SK-N-SH treated with all-trans-retinoic acid at 6 μM for 48 hours (cell line): ENCODE data around the gene ESRRA.

Experiments used
- ATAC-seq: fragments of 200-7000 bp; cut with Tn5 transposase; 3 replicates; pipeline ENCODE4 v1.9.1; 2020; ENCODE audit warnings: mild to moderate bottlenecking, moderate library complexity
- ARNTL ChIP-seq: fragments of 450-650 bp; formaldehyde crosslinking; IDR thresholded peaks from 2 replicates; pipeline ENCODE4 v1.5.0; 2020; ENCODE audit warnings: low read depth, mild to moderate bottlenecking, moderate library complexity, borderline replicate concordance
- BACH2 ChIP-seq: fragments of 250-450 bp; sonication (Bioruptor Pico); IDR thresholded peaks from 2 replicates; pipeline ENCODE4 v1.9.0; 2021; ENCODE audit warnings: mild to moderate bottlenecking, borderline replicate concordance
- CSDC2 ChIP-seq: fragments of 250-450 bp; sonication (Bioruptor Pico); IDR thresholded peaks from 2 replicates; pipeline ENCODE4 v1.5.0; 2020; ENCODE audit warnings: mild to moderate bottlenecking, moderate library complexity
- ESRRG ChIP-seq: fragments of 250-450 bp; sonication (Bioruptor Pico); IDR thresholded peaks from 2 replicates; pipeline ENCODE4 v1.6.1; 2021; ENCODE audit warnings: mild to moderate bottlenecking
- GLIS3 ChIP-seq: fragments of 250-450 bp; sonication (Bioruptor Pico); IDR thresholded peaks from 2 replicates; pipeline ENCODE4 v1.5.0; 2020; ENCODE audit warnings: mild to moderate bottlenecking, moderate library complexity
- ISL1 ChIP-seq: fragments of 250-450 bp; sonication (Bioruptor Pico); IDR thresholded peaks from 2 replicates; pipeline ENCODE4 v2.1.2; 2022; ENCODE audit warnings: mild to moderate bottlenecking, moderate library complexity
- POU6F1 ChIP-seq: fragments of 250-450 bp; sonication (Bioruptor Pico); IDR thresholded peaks from 2 replicates; pipeline ENCODE4 v1.8.0; 2021; ENCODE audit warnings: low read depth, mild to moderate bottlenecking, moderate library complexity, borderline replicate concordance
- PPARA ChIP-seq: fragments of 250-450 bp; sonication (Bioruptor Pico); IDR thresholded peaks from 2 replicates; pipeline ENCODE4 v1.5.0; 2020; ENCODE audit warnings: mild to moderate bottlenecking, borderline replicate concordance
- RARB ChIP-seq: fragments of 250-450 bp; sonication (Bioruptor Pico); IDR thresholded peaks from 2 replicates; pipeline ENCODE4 v1.8.0; 2021; ENCODE audit warnings: mild to moderate bottlenecking, moderate library complexity
- SNAI2 ChIP-seq: fragments of 250-450 bp; sonication (Bioruptor Pico); IDR thresholded peaks from 2 replicates; pipeline ENCODE4 v1.5.0; 2020; ENCODE audit warnings: mild to moderate bottlenecking, moderate library complexity
- ZC3H10 ChIP-seq: fragments of 250-450 bp; sonication (Bioruptor Pico); IDR thresholded peaks from 2 replicates; pipeline ENCODE4 v1.5.1; 2021; ENCODE audit warnings: mild to moderate bottlenecking, moderate library complexity
- ZFP3 ChIP-seq: fragments of 250-450 bp; sonication (Bioruptor Pico); IDR thresholded peaks from 2 replicates; pipeline ENCODE4 v1.5.0; 2020; ENCODE audit warnings: mild to moderate bottlenecking, moderate library complexity
- ZFP30 ChIP-seq: fragments of 450-650 bp; formaldehyde crosslinking; IDR thresholded peaks from 2 replicates; pipeline ENCODE4 v1.5.0; 2022; ENCODE audit warnings: mild to moderate bottlenecking, moderate library complexity
- ZNF565 ChIP-seq: fragments of 450-650 bp; formaldehyde crosslinking; conservative IDR thresholded peaks from 2 replicates; pipeline ENCODE4 v1.5.0; 2020; ENCODE audit warnings: low read depth, mild to moderate bottlenecking, moderate library complexity
- ZNF8 ChIP-seq: fragments of 450-650 bp; formaldehyde crosslinking; IDR thresholded peaks from 2 replicates; pipeline ENCODE4 v1.5.0; 2020; ENCODE audit warnings: mild to moderate bottlenecking, moderate library complexity
- TF ChIP-seq, protein P1 (sequence below): fragments of 250-450 bp; sonication (Bioruptor Pico); IDR thresholded peaks from 2 replicates; pipeline ENCODE4 v1.5.0; 2020; ENCODE audit warnings: mild to moderate bottlenecking, moderate library complexity
- TF ChIP-seq, protein P2 (sequence below): fragments of 250-450 bp; sonication (Bioruptor Pico); IDR thresholded peaks from 2 replicates; pipeline ENCODE4 v1.5.1; 2021; ENCODE audit warnings: mild to moderate bottlenecking, moderate library complexity

Gene ESRRA

GRCh38 chr11:64362339-64362738 lies 57.0 kb downstream of the ESRRA start (continued):
- TF ChIP-seq, protein P1, sequence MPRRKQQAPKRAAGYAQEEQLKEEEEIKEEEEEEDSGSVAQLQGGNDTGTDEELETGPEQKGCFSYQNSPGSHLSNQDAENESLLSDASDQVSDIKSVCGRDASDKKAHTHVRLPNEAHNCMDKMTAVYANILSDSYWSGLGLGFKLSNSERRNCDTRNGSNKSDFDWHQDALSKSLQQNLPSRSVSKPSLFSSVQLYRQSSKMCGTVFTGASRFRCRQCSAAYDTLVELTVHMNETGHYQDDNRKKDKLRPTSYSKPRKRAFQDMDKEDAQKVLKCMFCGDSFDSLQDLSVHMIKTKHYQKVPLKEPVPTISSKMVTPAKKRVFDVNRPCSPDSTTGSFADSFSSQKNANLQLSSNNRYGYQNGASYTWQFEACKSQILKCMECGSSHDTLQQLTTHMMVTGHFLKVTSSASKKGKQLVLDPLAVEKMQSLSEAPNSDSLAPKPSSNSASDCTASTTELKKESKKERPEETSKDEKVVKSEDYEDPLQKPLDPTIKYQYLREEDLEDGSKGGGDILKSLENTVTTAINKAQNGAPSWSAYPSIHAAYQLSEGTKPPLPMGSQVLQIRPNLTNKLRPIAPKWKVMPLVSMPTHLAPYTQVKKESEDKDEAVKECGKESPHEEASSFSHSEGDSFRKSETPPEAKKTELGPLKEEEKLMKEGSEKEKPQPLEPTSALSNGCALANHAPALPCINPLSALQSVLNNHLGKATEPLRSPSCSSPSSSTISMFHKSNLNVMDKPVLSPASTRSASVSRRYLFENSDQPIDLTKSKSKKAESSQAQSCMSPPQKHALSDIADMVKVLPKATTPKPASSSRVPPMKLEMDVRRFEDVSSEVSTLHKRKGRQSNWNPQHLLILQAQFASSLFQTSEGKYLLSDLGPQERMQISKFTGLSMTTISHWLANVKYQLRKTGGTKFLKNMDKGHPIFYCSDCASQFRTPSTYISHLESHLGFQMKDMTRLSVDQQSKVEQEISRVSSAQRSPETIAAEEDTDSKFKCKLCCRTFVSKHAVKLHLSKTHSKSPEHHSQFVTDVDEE (CRISPR knock-in tag), result no peak
- TF ChIP-seq ESRRG (CRISPR knock-in tag), result no peak

GRCh38 chr11:64364435-64364834 lies 59.1 kb downstream of the ESRRA start:
- TF ChIP-seq ZNF565, result no peak
- no peak for TF ChIP-seq CSDC2 (CRISPR knock-in tag)
- TF ChIP-seq ZFP30 (CRISPR knock-in tag), result no peak
- no peak for TF ChIP-seq ZFP3
- no peak for TF ChIP-seq ESRRG (CRISPR knock-in tag)
- TF ChIP-seq BACH2 (CRISPR knock-in tag), result no peak
- TF ChIP-seq GLIS3 (CRISPR knock-in tag), result no peak
- no peak for TF ChIP-seq PPARA (CRISPR knock-in tag)
- no peak for TF ChIP-seq POU6F1 (CRISPR knock-in tag)
- TF ChIP-seq, protein P2, sequence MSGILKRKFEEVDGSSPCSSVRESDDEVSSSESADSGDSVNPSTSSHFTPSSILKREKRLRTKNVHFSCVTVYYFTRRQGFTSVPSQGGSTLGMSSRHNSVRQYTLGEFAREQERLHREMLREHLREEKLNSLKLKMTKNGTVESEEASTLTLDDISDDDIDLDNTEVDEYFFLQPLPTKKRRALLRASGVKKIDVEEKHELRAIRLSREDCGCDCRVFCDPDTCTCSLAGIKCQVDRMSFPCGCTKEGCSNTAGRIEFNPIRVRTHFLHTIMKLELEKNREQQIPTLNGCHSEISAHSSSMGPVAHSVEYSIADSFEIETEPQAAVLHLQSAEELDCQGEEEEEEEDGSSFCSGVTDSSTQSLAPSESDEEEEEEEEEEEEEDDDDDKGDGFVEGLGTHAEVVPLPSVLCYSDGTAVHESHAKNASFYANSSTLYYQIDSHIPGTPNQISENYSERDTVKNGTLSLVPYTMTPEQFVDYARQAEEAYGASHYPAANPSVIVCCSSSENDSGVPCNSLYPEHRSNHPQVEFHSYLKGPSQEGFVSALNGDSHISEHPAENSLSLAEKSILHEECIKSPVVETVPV (CRISPR knock-in tag), result no peak
- TF ChIP-seq ZNF8 (CRISPR knock-in tag), result no peak
- TF ChIP-seq RARB, result no peak
- TF ChIP-seq, all 23 proteins: peak for 0
- no peak for ATAC-seq

GRCh38 chr11:64364911-64365310 lies 59.6 kb downstream of the ESRRA start:
- ATAC-seq, result no peak
- TF ChIP-seq, protein P2 (CRISPR knock-in tag), result no peak
- TF ChIP-seq ISL1 (no peak), ZC3H10 (CRISPR knock-in tag) (no peak), ESRRG (CRISPR knock-in tag) (no peak), ARNTL (CRISPR knock-in tag) (no peak), SNAI2 (no peak), ZNF8 (CRISPR knock-in tag) (no peak), RARB (no peak)
